Measurements from ENCODE around the gene GOSR1.

The GOSR1 gene

GRCh38 chr17:30576326-30576861 is 99.2 kb downstream of the GOSR1 start:
- no peak for DNase-seq

All from right hindlimb (tissue), 1 donor.